ENCODE measurements around the gene MRPS18B. TPM values are rescaled to one million over a fixed set of nuclear protein-coding genes. Genes with fewer than 3 reads are reported as not detected.

MRPS18B gene
- total RNA-seq, 1 donor from 2014 or later, result 18.8 TPM

Other genes starting within 250 kb of the MRPS18B start
- gene HLA-E, start 128.3 kb upstream of the MRPS18B start, total RNA-seq (ENCODE audit: insufficient read depth, low replicate concordance), result 186 TPM
- gene GNL1, start 61.4 kb upstream of the MRPS18B start, total RNA-seq (ENCODE audit: insufficient read depth, low replicate concordance), result 25.3 TPM
- 5.1 TPM for gene PRR3, start 60.5 kb upstream of the MRPS18B start, total RNA-seq (ENCODE audit: insufficient read depth, low replicate concordance)
- gene ABCF1, start 46.4 kb upstream of the MRPS18B start, total RNA-seq (ENCODE audit: insufficient read depth, low replicate concordance), result 27.2 TPM
- 11.3 TPM for gene PPP1R10, start 597 bp upstream of the MRPS18B start, total RNA-seq (ENCODE audit: insufficient read depth, low replicate concordance)
- 1.9 TPM for gene ATAT1, start 9.0 kb downstream of the MRPS18B start, total RNA-seq (ENCODE audit: insufficient read depth, low replicate concordance)
- 11.8 TPM for gene C6orf136, start 29.3 kb downstream of the MRPS18B start, total RNA-seq (ENCODE audit: insufficient read depth, low replicate concordance)
- gene DHX16, start 55.2 kb downstream of the MRPS18B start, total RNA-seq (ENCODE audit: insufficient read depth, low replicate concordance), result 19.5 TPM
- 20.9 TPM for gene PPP1R18, start 68.8 kb downstream of the MRPS18B start, total RNA-seq (ENCODE audit: insufficient read depth, low replicate concordance)
- gene NRM, start 73.1 kb downstream of the MRPS18B start, total RNA-seq (ENCODE audit: insufficient read depth, low replicate concordance), result 4.3 TPM
- 14.9 TPM for gene MDC1, start 99.4 kb downstream of the MRPS18B start, total RNA-seq (ENCODE audit: insufficient read depth, low replicate concordance)
- 174 TPM for gene TUBB, start 102.5 kb downstream of the MRPS18B start, total RNA-seq (ENCODE audit: insufficient read depth, low replicate concordance)
- gene FLOT1, start 124.8 kb downstream of the MRPS18B start, total RNA-seq (ENCODE audit: insufficient read depth, low replicate concordance), result 46.7 TPM
- 70.1 TPM for gene IER3, start 126.7 kb downstream of the MRPS18B start, total RNA-seq (ENCODE audit: insufficient read depth, low replicate concordance)